Right cardiac atrium (tissue), 5 donors: ENCODE results near the gene RPTOR. TPM values are rescaled to one million over a fixed set of nuclear protein-coding genes. Genes with fewer than 3 reads are reported as not detected.
"Not testable (repeated sequence)": the region's sequence is repeated elsewhere in the genome, so short reads cannot be mapped to it uniquely, and the experiment has no call there.

Experiments
- ATAC-seq, 2 donors: fragments of 200-7000 bp; cut with Tn5 transposase; one replicate each; pipeline versions ENCODE4 v1.8.0 to v1.9.1; 2020; ENCODE audit warnings: moderate library complexity in 2 of 2, mild to moderate bottlenecking in 1 of 2
- DNase-seq, 3 donors: peaks; one replicate each; pipeline ENCODE4 v3.0.0-alpha.2; 2020
- H3K27ac ChIP-seq: one replicate; pipeline ENCODE4 v1.5.1; 2013; ENCODE audit warnings: mild to moderate bottlenecking, low read length, control low read depth, moderate library complexity
- H3K27me3 ChIP-seq: one replicate; pipeline ENCODE4 v1.6.1; 2013; ENCODE audit not compliant: control insufficient read depth, insufficient read depth
- H3K4me1 ChIP-seq: one replicate; pipeline ENCODE4 v1.6.1; 2013; ENCODE audit warnings: low read length; ENCODE audit not compliant: control insufficient read depth, insufficient read depth
- H3K4me3 ChIP-seq: one replicate; pipeline ENCODE4 v1.5.1; 2013; ENCODE audit warnings: low read length, control low read depth
- H3K9me3 ChIP-seq: one replicate; pipeline ENCODE4 v1.6.1; 2013; ENCODE audit warnings: low read length; ENCODE audit not compliant: control insufficient read depth
- WGBS: extraction: QIAGEN DNeasy Blood & Tissue Kit; methylation state at CpG from one replicate; pipeline ENCODE4 v1.1.7; 2013; 5-methylcytosine and 5-hydroxymethylcytosine counted together
- intact Hi-C, 4 donors: fragments of 100-400 bp; cut with DNase I; formaldehyde crosslinking; loops; one replicate each; pipeline versions ENCODE4 v1.11.0 to v1.14.0; 2022 to 2023
- polyA plus RNA-seq: library from polyadenylated mRNA; stranded (reverse); fragments of 200-250 nt; gene quantifications from one replicate; pipeline ENCODE4 v1.2.3, GENCODE V29; 2013
- total RNA-seq, 4 donors: library from RNA; stranded (reverse); fragmentation: NEBNext Ultra II Directional; extraction: Animal tissue kit (Norgen Biotek cat#: 25700); gene quantifications; one replicate each; pipeline ENCODE4 v1.2.1, GENCODE V29; 2021
- donor health status: healthy with polysubstance abuse.
- donor health status: DM: no; HTN: yes; CAD: no.
- donor health status: DM: no; HTN: no; CAD: no.
- donor health status: DM: no; HTN: yes; CAD: no; lungs with severe emphysema.
- donor health status: DM: yes; HTN: yes; CAD: no.

Gene RPTOR
- total and polyA plus RNA-seq, 5 donors, result 15.2 to 27.0 (median 25.3) TPM

GRCh38 chr17:80504686-80505413 is 39.8 kb upstream of the RPTOR start:
- intact Hi-C loops, result no loop called here
- Histone ChIP-seq H3K27me3 (no peaks in the 10 kb centered on the region), H3K4me1 (no peaks in the 10 kb centered on the region), H3K9me3 (no peaks in the 10 kb centered on the region), H3K27ac (no peak overlapping the region), H3K4me3 (no peak overlapping the region)
- ATAC-seq (no peak), DNase-seq (no peak)
- 24% methylated on average over 8 of the region's 8 CpGs for WGBS

- H3K4me3 ChIP-seq, H3K27ac ChIP-seq, H3K4me1 ChIP-seq, H3K27me3 ChIP-seq, DNase-seq, intact Hi-C loops, H3K9me3 ChIP-seq, ATAC-seq: not testable (repeated sequence)
- WGBS, result 47% methylated on average over 4 of the region's 4 CpGs
Measured at GRCh38 chr17:80507177-80507576, 37.5 kb upstream of the RPTOR start.

GRCh38 chr17:80507965-80508364 is 36.7 kb upstream of the RPTOR start:
- intact Hi-C loops, result no loop called here
- H3K4me3 ChIP-seq, result no peak overlapping the region
- H3K27ac ChIP-seq, result no peak overlapping the region
- no peaks in the 10 kb centered on the region for H3K4me1 ChIP-seq
- no peak for ATAC-seq
- H3K9me3 ChIP-seq, result no peaks in the 10 kb centered on the region
- WGBS, result 91% methylated on average over 3 of the region's 3 CpGs
- H3K27me3 ChIP-seq, result no peaks in the 10 kb centered on the region
- DNase-seq, result no peak

- intact Hi-C loops, result no loop called here
- no peak for ATAC-seq
- WGBS, result 74% methylated on average over 8 of the region's 8 CpGs
- no peak overlapping the region for H3K4me3 ChIP-seq
- H3K27me3 ChIP-seq, result no peaks in the 10 kb centered on the region
- H3K9me3 ChIP-seq, result no peaks in the 10 kb centered on the region
- no peak for DNase-seq
- H3K27ac ChIP-seq, result no peak overlapping the region
- no peaks in the 10 kb centered on the region for H3K4me1 ChIP-seq
Measured at GRCh38 chr17:80509311-80509710, 35.3 kb upstream of the RPTOR start.

- DNase-seq, result no peak
- Histone ChIP-seq H3K27me3 (no peaks in the 10 kb centered on the region), H3K27ac (no peak overlapping the region), H3K4me3 (no peak overlapping the region), H3K4me1 (no peaks in the 10 kb centered on the region), H3K9me3 (no peaks in the 10 kb centered on the region)
- intact Hi-C loops, result no loop called here
- 81% methylated on average over 14 of the region's 14 CpGs for WGBS
- ATAC-seq, result no peak
Measured at GRCh38 chr17:80510132-80510531, 34.5 kb upstream of the RPTOR start.

- H3K4me3 ChIP-seq, result no peak overlapping the region
- no peak overlapping the region for H3K27ac ChIP-seq
- DNase-seq, result no peak
- ATAC-seq, result no peak
- H3K9me3 ChIP-seq, result no peaks in the 10 kb centered on the region
- 70% methylated on average over 9 of the region's 9 CpGs for WGBS
- intact Hi-C loops, result no loop called here
- H3K27me3 ChIP-seq, result no peaks in the 10 kb centered on the region
- no peaks in the 10 kb centered on the region for H3K4me1 ChIP-seq
Measured at GRCh38 chr17:80510772-80511171, 33.9 kb upstream of the RPTOR start.

GRCh38 chr17:80511222-80512180 is 33.1 kb upstream of the RPTOR start:
- no peaks in the 10 kb centered on the region for H3K4me1 ChIP-seq
- H3K27ac ChIP-seq, result no peak overlapping the region
- ATAC-seq, result no peak
- H3K27me3 ChIP-seq, result no peaks in the 10 kb centered on the region
- intact Hi-C loops, result no loop called here
- H3K9me3 ChIP-seq, result no peaks in the 10 kb centered on the region
- no peak for DNase-seq
- H3K4me3 ChIP-seq, result no peak overlapping the region
- 42% methylated on average over 18 of the region's 18 CpGs for WGBS

- DNase-seq (no peak), ATAC-seq (peak in 1 of 2 donors; percentile 25)
- H3K4me1 ChIP-seq, result no peaks in the 10 kb centered on the region
- H3K27ac ChIP-seq, result no peak overlapping the region
- H3K27me3 ChIP-seq, result no peaks in the 10 kb centered on the region
- no peak overlapping the region for H3K4me3 ChIP-seq
- no peaks in the 10 kb centered on the region for H3K9me3 ChIP-seq
- WGBS, result 81% methylated on average over 15 of the region's 15 CpGs
- intact Hi-C loops, result no loop called here
Measured at GRCh38 chr17:80512233-80512632, 32.4 kb upstream of the RPTOR start.

- Histone ChIP-seq H3K4me3 (no peak overlapping the region), H3K27me3 (no peaks in the 10 kb centered on the region), H3K9me3 (no peaks in the 10 kb centered on the region), H3K27ac (no peak overlapping the region), H3K4me1 (no peaks in the 10 kb centered on the region)
- peak in 1 of 2 donors; percentile 15 for ATAC-seq
- intact Hi-C loops, result no loop called here
- 89% methylated on average over 16 of the region's 16 CpGs for WGBS
- no peak for DNase-seq
Measured at GRCh38 chr17:80513201-80513600, 31.4 kb upstream of the RPTOR start.

GRCh38 chr17:80513892-80514291 is 30.7 kb upstream of the RPTOR start:
- WGBS, result 39% methylated on average over 10 of the region's 10 CpGs
- no peaks in the 10 kb centered on the region for H3K27me3 ChIP-seq

GRCh38 chr17:80516171-80516932 is 28.3 kb upstream of the RPTOR start:
- intact Hi-C loops, result no loop called here
- DNase-seq (no peak), ATAC-seq (no peak)
- H3K4me3 ChIP-seq, result no peak overlapping the region
- no peak overlapping the region for H3K27ac ChIP-seq
- WGBS, result 68% methylated on average over 17 of the region's 17 CpGs
- no peaks in the 10 kb centered on the region for H3K27me3 ChIP-seq
- no peaks in the 10 kb centered on the region for H3K4me1 ChIP-seq
- no peaks in the 10 kb centered on the region for H3K9me3 ChIP-seq

More at GRCh38 chr17:80513892-80514291, 30.7 kb upstream of the RPTOR start:
- H3K4me1 ChIP-seq, result no peaks in the 10 kb centered on the region
- no peak overlapping the region for H3K27ac ChIP-seq
- H3K4me3 ChIP-seq, result no peak overlapping the region
- DNase-seq (no peak), ATAC-seq (no peak)
- intact Hi-C loops, result no loop called here
- H3K9me3 ChIP-seq, result no peaks in the 10 kb centered on the region
